ENCODE measurements around the gene KCNH1. TPM values are rescaled to one million over a fixed set of nuclear protein-coding genes. Genes with fewer than 3 reads are reported as not detected.

Gene KCNH1
- total and polyA plus RNA-seq, 2 experiments from 2014 or later, result 0.03 to 0.17 TPM

DNA sequence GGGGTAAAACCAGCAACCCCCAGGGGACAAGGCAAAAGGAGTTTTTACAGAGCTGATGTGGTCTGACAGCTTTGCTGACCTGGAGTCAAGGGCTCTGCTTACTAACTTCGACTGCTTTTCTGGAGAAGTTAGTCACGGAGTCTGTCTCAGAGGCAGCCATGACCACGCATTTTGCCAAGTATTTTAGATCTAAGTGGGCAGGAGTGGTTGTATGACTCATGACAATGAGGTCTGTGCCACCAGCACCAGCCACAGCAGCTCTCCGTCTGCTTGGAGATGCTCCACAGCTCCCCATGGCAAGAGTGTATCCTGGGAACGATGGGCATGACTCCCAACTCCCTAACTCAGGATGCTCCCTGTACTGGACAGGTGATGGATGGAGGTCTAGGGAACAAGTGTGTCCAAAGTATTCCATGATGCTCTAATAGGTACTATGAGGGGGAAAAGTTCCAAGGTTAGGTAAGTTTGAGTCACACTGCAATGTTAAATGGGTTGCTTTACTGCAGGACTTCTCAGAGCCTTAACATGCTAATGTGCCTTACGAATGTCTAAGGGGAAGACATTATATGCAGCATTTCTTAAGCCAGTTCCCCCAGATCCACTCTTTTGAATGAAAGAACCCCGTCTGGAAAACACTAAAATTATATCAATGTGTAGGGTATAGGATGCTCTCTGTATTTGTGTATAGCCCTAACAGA, 446.2 kb downstream of the KCNH1 start:
- Histone ChIP-seq H3K4me1 (ENCODE audit: insufficient read depth) (no peaks in the 10 kb centered on the region), H3K36me3 (replicated peaks; ENCODE audit: insufficient read depth, low read depth) (no peaks in the 10 kb centered on the region), H3K4me3 (no peak overlapping the region), H4K20me1 (ENCODE audit: insufficient read depth, poor library complexity, severe bottlenecking) (no peaks in the 10 kb centered on the region), H3K9me3 (ENCODE audit: low read depth) (no peaks in the 10 kb centered on the region), H3K27me3 (no peaks in the 10 kb centered on the region), H3K27ac (no peak overlapping the region), H3K79me2 (no peaks in the 10 kb centered on the region), H3K4me2 (no peak overlapping the region), H3K9me2 (replicated peaks; ENCODE audit: insufficient read depth) (no peaks in the 10 kb centered on the region), H2AFZ (no peak overlapping the region)
- TF ChIP-seq, protein P1, sequence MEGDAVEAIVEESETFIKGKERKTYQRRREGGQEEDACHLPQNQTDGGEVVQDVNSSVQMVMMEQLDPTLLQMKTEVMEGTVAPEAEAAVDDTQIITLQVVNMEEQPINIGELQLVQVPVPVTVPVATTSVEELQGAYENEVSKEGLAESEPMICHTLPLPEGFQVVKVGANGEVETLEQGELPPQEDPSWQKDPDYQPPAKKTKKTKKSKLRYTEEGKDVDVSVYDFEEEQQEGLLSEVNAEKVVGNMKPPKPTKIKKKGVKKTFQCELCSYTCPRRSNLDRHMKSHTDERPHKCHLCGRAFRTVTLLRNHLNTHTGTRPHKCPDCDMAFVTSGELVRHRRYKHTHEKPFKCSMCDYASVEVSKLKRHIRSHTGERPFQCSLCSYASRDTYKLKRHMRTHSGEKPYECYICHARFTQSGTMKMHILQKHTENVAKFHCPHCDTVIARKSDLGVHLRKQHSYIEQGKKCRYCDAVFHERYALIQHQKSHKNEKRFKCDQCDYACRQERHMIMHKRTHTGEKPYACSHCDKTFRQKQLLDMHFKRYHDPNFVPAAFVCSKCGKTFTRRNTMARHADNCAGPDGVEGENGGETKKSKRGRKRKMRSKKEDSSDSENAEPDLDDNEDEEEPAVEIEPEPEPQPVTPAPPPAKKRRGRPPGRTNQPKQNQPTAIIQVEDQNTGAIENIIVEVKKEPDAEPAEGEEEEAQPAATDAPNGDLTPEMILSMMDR (IDR thresholded peaks at IDR 0.05; ENCODE audit: poor library complexity), result no peak
- TF ChIP-seq EZH2 (IDR thresholded peaks at IDR 0.05; ENCODE audit: borderline replicate concordance) (no peak), EZH2phosphoT487 (IDR thresholded peaks at IDR 0.05; ENCODE audit: low read depth, severe bottlenecking, unreplicated experiment) (no peak)
- 91% methylated on average over 7 of the region's 7 CpGs for WGBS (ENCODE audit: low lambda C conversion rate, missing lambda C conversion rate)
- no peak for DNase-seq (ENCODE audit: low spot score)

DNA sequence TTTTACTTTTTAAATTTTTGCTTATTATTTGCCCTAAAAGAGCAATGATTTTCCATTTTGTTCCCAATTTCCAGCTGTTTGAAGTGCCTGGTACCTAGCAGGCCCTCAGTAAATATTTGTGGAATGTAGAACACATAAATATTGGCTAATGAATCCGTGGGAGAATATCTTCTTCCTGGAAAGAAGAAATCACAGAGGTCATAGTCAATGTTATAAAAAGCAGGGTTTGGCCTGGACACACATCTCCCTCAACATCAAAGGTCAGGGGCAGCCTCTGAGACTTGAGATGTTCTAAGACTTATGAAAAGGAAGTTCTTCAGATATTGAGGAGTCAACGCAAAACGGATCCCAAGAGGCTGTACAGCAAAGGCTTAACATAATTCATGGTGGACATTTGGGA, 447.1 kb downstream of the KCNH1 start:
- no peaks in the 10 kb centered on the region for H3K36me3 ChIP-seq (replicated peaks; ENCODE audit: insufficient read depth, low read depth)
- H2AFZ ChIP-seq, result no peak overlapping the region
- no peaks in the 10 kb centered on the region for H3K9me3 ChIP-seq (ENCODE audit: low read depth)
- H3K27ac ChIP-seq, result no peak overlapping the region
- TF ChIP-seq EZH2 (IDR thresholded peaks at IDR 0.05; ENCODE audit: borderline replicate concordance), result no peak
- TF ChIP-seq, protein P1 (IDR thresholded peaks at IDR 0.05; ENCODE audit: poor library complexity), result no peak
- no peak for TF ChIP-seq EZH2phosphoT487 (IDR thresholded peaks at IDR 0.05; ENCODE audit: low read depth, severe bottlenecking, unreplicated experiment)
- DNase-seq (ENCODE audit: low spot score), result no peak
- WGBS (ENCODE audit: low lambda C conversion rate, missing lambda C conversion rate), result 53% methylated on average over 3 of the region's 3 CpGs
- H3K4me1 ChIP-seq (ENCODE audit: insufficient read depth), result no peaks in the 10 kb centered on the region
- no peak overlapping the region for H3K4me3 ChIP-seq
- no peaks in the 10 kb centered on the region for H3K79me2 ChIP-seq
- H3K9me2 ChIP-seq (replicated peaks; ENCODE audit: insufficient read depth), result no peaks in the 10 kb centered on the region
- no peak overlapping the region for H3K4me2 ChIP-seq
- no peaks in the 10 kb centered on the region for H3K27me3 ChIP-seq
- H4K20me1 ChIP-seq (ENCODE audit: insufficient read depth, poor library complexity, severe bottlenecking), result no peaks in the 10 kb centered on the region

DNA sequence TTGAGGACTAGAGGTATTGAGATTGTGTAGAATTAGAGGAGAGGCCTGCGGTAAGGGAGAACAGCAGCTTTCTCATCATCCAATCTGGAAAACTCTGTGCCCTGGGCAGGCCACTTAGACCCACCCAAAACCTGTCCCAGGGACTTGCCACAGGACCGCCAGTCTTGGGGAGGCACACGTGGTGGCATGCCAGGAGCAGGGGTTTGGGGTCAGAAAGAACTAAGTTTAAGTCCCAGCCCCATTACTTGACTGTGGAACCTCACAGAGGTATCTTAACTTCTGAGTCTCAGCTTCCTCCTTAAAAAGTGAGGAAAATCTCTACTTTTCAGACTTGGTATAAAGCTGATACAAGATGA, 448.7 kb downstream of the KCNH1 start:
- H4K20me1 ChIP-seq (ENCODE audit: insufficient read depth, poor library complexity, severe bottlenecking), result no peaks in the 10 kb centered on the region
- no peaks in the 10 kb centered on the region for H3K79me2 ChIP-seq
- TF ChIP-seq, protein P1 (IDR thresholded peaks at IDR 0.05; ENCODE audit: poor library complexity), result no peak
- TF ChIP-seq EZH2 (IDR thresholded peaks at IDR 0.05; ENCODE audit: borderline replicate concordance) (no peak), EZH2phosphoT487 (IDR thresholded peaks at IDR 0.05; ENCODE audit: low read depth, severe bottlenecking, unreplicated experiment) (no peak)
- H3K4me2 ChIP-seq, result no peak overlapping the region
- no peak overlapping the region for H2AFZ ChIP-seq
- H3K4me3 ChIP-seq, result no peak overlapping the region
- H3K9me2 ChIP-seq (replicated peaks; ENCODE audit: insufficient read depth), result no peaks in the 10 kb centered on the region
- H3K27me3 ChIP-seq, result no peaks in the 10 kb centered on the region
- no peaks in the 10 kb centered on the region for H3K4me1 ChIP-seq (ENCODE audit: insufficient read depth)
- DNase-seq (ENCODE audit: low spot score), result no peak
- H3K9me3 ChIP-seq (ENCODE audit: low read depth), result no peaks in the 10 kb centered on the region
- WGBS (ENCODE audit: low lambda C conversion rate, missing lambda C conversion rate), result 98% methylated on average over 3 of the region's 3 CpGs
- no peaks in the 10 kb centered on the region for H3K36me3 ChIP-seq (replicated peaks; ENCODE audit: insufficient read depth, low read depth)
- no peak overlapping the region for H3K27ac ChIP-seq
